GM19099 (cell line): ENCODE data around the gene UNC5A.

Experiments used
- POLR2A ChIP-seq: IDR thresholded peaks from 3 replicates; pipeline ENCODE4 v1.6.1; 2011; ENCODE audit warnings: low read depth; ENCODE audit not compliant: insufficient read length; ENCODE audit errors: extremely low read depth

Gene UNC5A

DNA sequence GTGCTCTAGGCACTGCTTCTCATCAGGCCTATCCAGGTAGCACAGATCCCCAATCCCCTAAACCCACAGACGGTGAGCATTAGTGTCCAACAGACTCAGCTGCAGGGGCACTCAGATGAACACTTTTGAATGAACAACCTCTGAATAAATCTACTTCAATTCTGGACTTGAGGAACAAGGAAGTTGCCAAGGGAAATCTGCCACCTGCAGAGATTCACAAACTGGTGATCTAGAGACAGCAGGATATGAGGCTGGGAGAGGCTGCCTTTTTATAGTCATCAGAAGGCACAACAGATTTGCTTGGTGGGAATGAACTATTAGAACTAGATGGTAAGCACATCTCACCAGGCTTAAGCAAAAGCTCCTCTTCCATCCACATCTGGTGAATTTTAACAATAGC lies 95.8 kb downstream of the UNC5A start:
- no peak for TF ChIP-seq POLR2A

- TF ChIP-seq POLR2A = no peak
These were observed 96.4 kb downstream of the UNC5A start for GRCh38 chr5:176906796-176907195.

DNA sequence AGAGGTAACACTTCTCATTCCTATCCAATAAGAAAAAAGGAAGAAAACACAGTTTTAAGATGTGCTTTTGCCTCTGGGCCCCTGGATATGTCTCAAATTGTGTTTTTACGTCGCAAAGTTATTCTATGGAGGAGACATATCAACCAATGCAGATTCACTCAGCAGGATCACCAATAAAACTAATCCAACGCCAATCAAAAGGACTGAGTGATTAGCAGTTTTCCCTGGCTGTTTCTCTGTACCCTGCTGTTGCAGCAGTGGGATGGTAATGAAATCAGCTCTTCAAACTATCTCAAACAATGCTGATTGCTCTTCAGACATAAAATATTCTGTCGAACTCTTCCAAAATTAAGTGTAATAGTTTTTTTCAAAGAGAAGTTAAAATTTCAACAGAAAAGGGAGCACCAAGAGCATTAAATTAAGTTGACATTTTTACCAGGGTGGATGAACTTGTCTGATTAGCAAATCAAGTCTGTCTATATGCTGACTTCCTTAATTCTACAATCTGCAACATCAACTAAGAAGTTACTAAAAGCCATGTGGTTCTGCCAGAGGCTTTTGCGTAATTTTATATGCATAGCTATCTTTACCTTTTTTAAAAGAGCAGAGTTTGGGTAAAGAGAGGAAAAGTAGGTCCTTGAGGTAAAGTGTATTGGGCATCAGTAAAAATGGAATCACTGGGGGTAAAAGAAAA lies 98.5 kb downstream of the UNC5A start:
- no peak for TF ChIP-seq POLR2A

GRCh38 chr5:176912115-176912514 lies 101.8 kb downstream of the UNC5A start:
- no peak for TF ChIP-seq POLR2A

DNA sequence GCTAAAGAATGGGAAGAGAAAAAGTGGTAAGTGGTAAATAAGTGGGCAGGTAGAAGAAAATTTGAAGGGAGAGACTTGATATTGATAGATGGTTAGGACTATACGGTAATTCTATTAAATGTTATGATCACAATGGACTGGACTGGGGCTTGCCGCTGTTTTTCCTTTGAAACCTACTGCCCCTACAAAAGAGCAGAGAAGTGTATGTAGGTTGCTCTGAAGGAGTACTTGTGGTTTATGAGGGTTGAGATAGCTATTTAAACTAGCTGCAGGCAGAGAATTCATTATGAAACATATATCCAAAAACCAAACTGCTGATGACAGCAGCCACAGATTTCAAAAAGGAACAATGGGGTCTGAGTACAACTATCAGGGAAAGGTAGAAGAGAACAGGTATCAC lies 105.5 kb downstream of the UNC5A start:
- TF ChIP-seq POLR2A = no peak

GRCh38 chr5:176916337-176916736 lies 106.0 kb downstream of the UNC5A start:
- no peak for TF ChIP-seq POLR2A

GRCh38 chr5:176918613-176919012 lies 108.3 kb downstream of the UNC5A start:
- no peak for TF ChIP-seq POLR2A

DNA sequence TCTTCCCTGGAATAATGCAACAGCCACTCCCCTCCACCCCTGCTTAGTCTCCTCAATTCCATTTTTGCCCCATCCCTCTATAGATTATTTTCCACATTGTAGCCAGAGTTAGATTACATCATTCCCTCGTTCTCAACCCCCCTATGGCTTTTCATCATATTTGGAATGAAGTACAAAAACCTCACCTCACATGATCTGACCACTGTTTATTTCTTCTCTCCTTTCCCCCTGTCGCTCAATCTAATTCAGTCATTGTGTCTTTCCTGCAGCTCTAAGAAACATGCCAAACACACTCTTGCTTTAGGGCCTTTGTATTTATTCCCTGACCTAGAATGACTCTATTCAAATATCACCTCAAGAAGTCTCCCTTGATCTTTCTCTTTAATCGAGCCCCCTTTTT lies 111.4 kb downstream of the UNC5A start:
- no peak for TF ChIP-seq POLR2A

DNA sequence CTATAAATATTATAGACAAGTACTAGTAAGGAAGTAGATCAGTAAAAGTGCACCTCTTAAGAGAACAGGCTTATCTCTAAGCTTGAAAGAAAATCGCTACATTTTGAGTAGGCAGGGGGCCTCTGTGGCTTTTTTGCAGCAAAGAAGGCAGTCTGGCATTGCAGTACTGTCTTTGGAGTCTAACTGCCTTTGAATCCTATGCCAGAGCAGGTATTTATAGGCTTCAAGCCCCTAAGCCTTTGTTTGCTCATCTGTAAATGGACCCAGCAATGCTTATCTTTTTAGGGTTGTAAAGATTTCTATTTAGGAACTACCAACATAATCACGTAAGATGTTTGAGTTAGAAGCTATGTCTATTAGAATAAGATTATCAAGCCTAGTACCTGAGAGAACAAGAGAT lies 112.5 kb downstream of the UNC5A start:
- TF ChIP-seq POLR2A = no peak

- TF ChIP-seq POLR2A = no peak
These were observed 117.2 kb downstream of the UNC5A start for GRCh38 chr5:176927562-176927961.

DNA sequence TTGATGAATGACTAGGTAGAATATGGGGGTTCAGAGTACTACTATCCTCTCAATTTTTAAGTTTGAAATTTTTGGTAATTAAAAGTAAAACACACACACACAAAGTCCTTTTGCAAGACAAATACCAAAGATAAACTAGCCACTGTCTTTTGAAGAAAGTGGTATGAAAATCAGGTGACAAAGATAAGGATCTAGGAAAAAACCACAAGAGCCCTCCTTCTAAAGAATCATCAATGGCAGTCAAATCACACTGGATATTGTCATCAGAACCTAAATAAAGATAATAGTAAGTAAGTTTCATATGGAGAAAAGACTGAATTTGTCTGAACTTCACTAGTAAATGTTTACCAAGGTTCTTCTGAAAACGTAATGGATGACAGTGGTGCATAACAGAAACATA lies 119.3 kb downstream of the UNC5A start:
- TF ChIP-seq POLR2A = no peak
